Suprapubic skin (tissue), 4 donors: ENCODE results near the gene TBXAS1. TPM values are rescaled to one million over a fixed set of nuclear protein-coding genes. Genes with fewer than 3 reads are reported as not detected.

ENCODE experiments used
- DNase-seq, 2 donors: peaks; one replicate each; pipeline ENCODE4 v3.0.0-alpha.2; 2019; ENCODE audit warnings: low spot score in 2 of 2
- H3K27ac ChIP-seq: fragments of 200-600 bp; sonication (generic); one replicate; pipeline ENCODE4 v1.5.1; 2019
- H3K27me3 ChIP-seq: fragments of 200-600 bp; sonication (generic); one replicate; pipeline ENCODE4 v1.5.1; 2019
- H3K36me3 ChIP-seq: fragments of 200-600 bp; sonication (generic); one replicate; pipeline ENCODE4 v1.5.1; 2019
- H3K4me1 ChIP-seq: fragments of 200-600 bp; sonication (generic); one replicate; pipeline ENCODE4 v1.5.1; 2019
- H3K4me3 ChIP-seq: fragments of 200-600 bp; sonication (generic); one replicate; pipeline ENCODE4 v1.5.1; 2019; ENCODE audit warnings: mild to moderate bottlenecking
- H3K9me3 ChIP-seq: fragments of 200-600 bp; sonication (generic); one replicate; pipeline ENCODE4 v1.5.1; 2019
- CTCF ChIP-seq, 2 donors: fragments of 200-600 bp in 1 of 2; fragments of 450-650 bp in 1 of 2; sonication (generic) in 1 of 2; IDR thresholded peaks; one replicate each; pipeline ENCODE4 v1.5.1; 2016 to 2019; ENCODE audit warnings: antibody characterized with exemption in 2 of 2, mild to moderate bottlenecking in 1 of 2, moderate library complexity in 1 of 2
- EP300 ChIP-seq: sonication (generic); formaldehyde crosslinking; IDR thresholded peaks from one replicate; pipeline ENCODE4 v1.6.1; 2017; ENCODE audit warnings: antibody characterized with exemption
- POLR2A ChIP-seq, 2 donors: fragments of 450-650 bp; IDR thresholded peaks; one replicate each; pipeline ENCODE4 v1.6.1; 2017; ENCODE audit warnings: antibody characterized with exemption in 2 of 2, mild to moderate bottlenecking in 2 of 2, moderate library complexity in 2 of 2
- POLR2AphosphoS5 ChIP-seq, 3 donors: sonication (generic); formaldehyde crosslinking; IDR thresholded peaks; one replicate each; pipeline ENCODE4 v1.6.1; 2017; ENCODE audit warnings: antibody characterized with exemption in 3 of 3
- WGBS: methylation state at CpG from one replicate; pipeline ENCODE4 v1.1.5; 2018; 5-methylcytosine and 5-hydroxymethylcytosine counted together
- total RNA-seq, 4 donors: library from RNA; depleted of rRNA; stranded (reverse); fragments of >200 nt; gene quantifications; one replicate each; pipeline ENCODE4 v1.1.0, GENCODE V29; 2016

TBXAS1 gene
- total RNA-seq, 4 donors from 2014 or later, result 1.4 to 2.4 (median 2.1) TPM

- Histone ChIP-seq H3K27ac (no peak overlapping the region), H3K4me3 (no peak overlapping the region), H3K4me1 (no peaks in the 10 kb centered on the region), H3K36me3 (no peaks in the 10 kb centered on the region), H3K9me3 (no peaks in the 10 kb centered on the region), H3K27me3 (no peaks in the 10 kb centered on the region)
- no peak for DNase-seq
- TF ChIP-seq CTCF (IDR thresholded peaks at IDR 0.05) (no peak), POLR2AphosphoS5 (IDR thresholded peaks at IDR 0.05) (no peak), EP300 (no peak), POLR2A (IDR thresholded peaks at IDR 0.05) (no peak)
- WGBS, result 90% methylated on average over 13 of the region's 13 CpGs
These were observed 145.2 kb downstream of the TBXAS1 start for GRCh38 chr7:139974179-139974811.

- Histone ChIP-seq H3K9me3 (no peaks in the 10 kb centered on the region), H3K4me3 (no peak overlapping the region), H3K27ac (no peak overlapping the region), H3K36me3 (no peaks in the 10 kb centered on the region), H3K4me1 (no peaks in the 10 kb centered on the region), H3K27me3 (no peaks in the 10 kb centered on the region)
- no peak for DNase-seq
- 81% methylated on average over 11 of the region's 11 CpGs for WGBS
- no peak for TF ChIP-seq CTCF (IDR thresholded peaks at IDR 0.05)
- no peak for TF ChIP-seq POLR2A (IDR thresholded peaks at IDR 0.05)
- no peak for TF ChIP-seq EP300
- no peak for TF ChIP-seq POLR2AphosphoS5 (IDR thresholded peaks at IDR 0.05)
These were observed 147.2 kb downstream of the TBXAS1 start for GRCh38 chr7:139976055-139976837.

GRCh38 chr7:139976838-139977656, 148.0 kb downstream of the TBXAS1 start:
- no peaks in the 10 kb centered on the region for H3K27me3 ChIP-seq
- no peak for DNase-seq
- no peak overlapping the region for H3K27ac ChIP-seq
- no peak for TF ChIP-seq POLR2A (IDR thresholded peaks at IDR 0.05)
- no peaks in the 10 kb centered on the region for H3K36me3 ChIP-seq
- WGBS, result 84% methylated on average over 17 of the region's 17 CpGs
- no peaks in the 10 kb centered on the region for H3K4me1 ChIP-seq
- no peak overlapping the region for H3K4me3 ChIP-seq
- no peaks in the 10 kb centered on the region for H3K9me3 ChIP-seq

GRCh38 chr7:139981511-139981895, 152.4 kb downstream of the TBXAS1 start:
- WGBS, result 95% methylated on average over 5 of the region's 5 CpGs
- Histone ChIP-seq H3K36me3 (no peaks in the 10 kb centered on the region), H3K27ac (no peak overlapping the region), H3K4me1 (no peaks in the 10 kb centered on the region), H3K27me3 (no peaks in the 10 kb centered on the region), H3K4me3 (no peak overlapping the region), H3K9me3 (no peaks in the 10 kb centered on the region)
- DNase-seq, result no peak
- no peak for TF ChIP-seq EP300
- no peak for TF ChIP-seq POLR2AphosphoS5 (IDR thresholded peaks at IDR 0.05)
- no peak for TF ChIP-seq CTCF (IDR thresholded peaks at IDR 0.05)
- TF ChIP-seq POLR2A (IDR thresholded peaks at IDR 0.05), result no peak

GRCh38 chr7:139982927-139983920, 154.2 kb downstream of the TBXAS1 start:
- H3K9me3 ChIP-seq, result no peaks in the 10 kb centered on the region
- no peaks in the 10 kb centered on the region for H3K36me3 ChIP-seq
- no peak overlapping the region for H3K27ac ChIP-seq
- TF ChIP-seq POLR2AphosphoS5 (IDR thresholded peaks at IDR 0.05) (no peak), POLR2A (IDR thresholded peaks at IDR 0.05) (no peak), EP300 (no peak), CTCF (IDR thresholded peaks at IDR 0.05) (no peak)
- H3K4me1 ChIP-seq, result no peaks in the 10 kb centered on the region
- H3K27me3 ChIP-seq, result no peaks in the 10 kb centered on the region
- 68% methylated on average over 9 of the region's 9 CpGs for WGBS
- H3K4me3 ChIP-seq, result no peak overlapping the region
- no peak for DNase-seq
